Body of pancreas (tissue), 4 donors: ENCODE data around the gene SLC5A3.

Source experiments
- CTCF ChIP-seq, 7 experiments: fragments of 450-650 bp in 4 of 7; fragments of 200-600 bp in 3 of 7; sonication (generic) in 3 of 7; IDR thresholded peaks; one replicate each; pipeline ENCODE4 v1.5.1; 2016 to 2019; ENCODE audit warnings: antibody characterized with exemption in 7 of 7
- POLR2A ChIP-seq, 3 donors: fragments of 450-650 bp; IDR thresholded peaks; one replicate each; pipeline ENCODE4 v1.6.1; 2016; ENCODE audit warnings: antibody characterized with exemption in 3 of 3, mild to moderate bottlenecking in 2 of 3

GRCh38 chr21:34071683-34072082, 1.7 kb upstream of the SLC5A3 start:
- no peak for TF ChIP-seq CTCF (IDR thresholded peaks at IDR 0.05)
- TF ChIP-seq POLR2A (IDR thresholded peaks at IDR 0.05), result no peak
